Breast epithelium (tissue), 4 donors: ENCODE measurements around the gene DHDH. TPM values are rescaled to one million over a fixed set of nuclear protein-coding genes. Genes with fewer than 3 reads are reported as not detected.

Source experiments
- DNase-seq, 2 donors: peaks; one replicate each; pipeline ENCODE4 v3.0.0-alpha.2; 2019; ENCODE audit warnings: low spot score in 2 of 2
- H3K27ac ChIP-seq, 2 donors: fragments of 200-600 bp; sonication (generic) in 1 of 2; one replicate each; pipeline ENCODE4 v1.5.1; 2016 to 2019; ENCODE audit warnings: mild to moderate bottlenecking in 1 of 2
- H3K27me3 ChIP-seq, 2 donors: fragments of 200-600 bp; sonication (generic) in 1 of 2; one replicate each; pipeline versions ENCODE4 v1.5.1 to v1.6.0; 2017 to 2019; ENCODE audit warnings: control low read depth in 1 of 2, mild to moderate bottlenecking in 1 of 2
- H3K36me3 ChIP-seq: fragments of 200-600 bp; one replicate; pipeline ENCODE4 v1.5.1; 2019
- H3K4me1 ChIP-seq, 2 donors: fragments of 200-600 bp; sonication (generic); one replicate each; pipeline ENCODE4 v1.5.1; 2016 to 2019; ENCODE audit warnings: control low read depth in 1 of 2
- H3K4me3 ChIP-seq, 3 donors: fragments of 200-600 bp; sonication (generic); 1 replicate in 2 of 3; 2 replicates in 1 of 3; pipeline ENCODE4 v1.5.1; 2016 to 2019; ENCODE audit warnings: mild to moderate bottlenecking in 3 of 3, moderate library complexity in 2 of 3
- H3K9me3 ChIP-seq, 2 donors: fragments of 200-600 bp; sonication (generic) in 1 of 2; one replicate each; pipeline ENCODE4 v1.5.1; 2016 to 2019; ENCODE audit warnings: control low read depth in 1 of 2
- CTCF ChIP-seq, 3 donors: fragments of 450-650 bp; IDR thresholded peaks; one replicate each; pipeline ENCODE4 v1.5.1; 2016 to 2017; ENCODE audit warnings: antibody characterized with exemption in 3 of 3, mild to moderate bottlenecking in 3 of 3, moderate library complexity in 3 of 3
- POLR2A ChIP-seq: fragments of 450-650 bp; IDR thresholded peaks from one replicate; pipeline ENCODE4 v1.6.1; 2016; ENCODE audit warnings: antibody characterized with exemption, mild to moderate bottlenecking, moderate library complexity
- POLR2AphosphoS5 ChIP-seq, 3 donors: sonication (generic); formaldehyde crosslinking; IDR thresholded peaks; one replicate each; pipeline ENCODE4 v1.6.1; 2017; ENCODE audit warnings: antibody characterized with exemption in 3 of 3
- intact Hi-C: fragments of 100-400 bp; cut with DNase I; formaldehyde crosslinking; loops from one replicate; pipeline ENCODE4 v1.15.1; 2023; ENCODE audit warnings: low total_unique reads
- total RNA-seq, 3 donors: library from RNA; depleted of rRNA; stranded (reverse); fragments of >200 nt; gene quantifications; one replicate each; pipeline ENCODE4 v1.1.0, GENCODE V29; 2016

The DHDH gene
- total RNA-seq, 3 donors from 2014 or later = 0.96 to 1.3 TPM; not detected in 1

- no peak for DNase-seq
- no peaks in the 10 kb centered on the region for H3K27me3 ChIP-seq
- peaks cover 8 to 19% of the 10 kb centered on the region in 2 donors for H3K4me1 ChIP-seq
- no peaks in the 10 kb centered on the region for H3K36me3 ChIP-seq
- intact Hi-C loops = no loop called here
- H3K9me3 ChIP-seq = no peaks in the 10 kb centered on the region
- no peak overlapping the region for H3K4me3 ChIP-seq
- H3K27ac ChIP-seq = no peak overlapping the region
- TF ChIP-seq POLR2A (no peak), CTCF (IDR thresholded peaks at IDR 0.05) (no peak), POLR2AphosphoS5 (IDR thresholded peaks at IDR 0.05) (no peak)
Measured at GRCh38 chr19:48988286-48988685, 54.8 kb downstream of the DHDH start.

GRCh38 chr19:48988860-48989259 is 55.4 kb downstream of the DHDH start:
- no peak overlapping the region for H3K27ac ChIP-seq
- no peaks in the 10 kb centered on the region for H3K36me3 ChIP-seq
- peaks cover 8 to 19% of the 10 kb centered on the region in 2 donors for H3K4me1 ChIP-seq
- H3K4me3 ChIP-seq = no peak overlapping the region
- intact Hi-C loops = no loop called here
- H3K27me3 ChIP-seq = no peaks in the 10 kb centered on the region
- TF ChIP-seq POLR2A (no peak), CTCF (IDR thresholded peaks at IDR 0.05) (no peak), POLR2AphosphoS5 (IDR thresholded peaks at IDR 0.05) (no peak)
- no peaks in the 10 kb centered on the region for H3K9me3 ChIP-seq
- DNase-seq = no peak

- Histone ChIP-seq H3K27ac (peak overlapping the region; percentile 16 to 25), H3K36me3 (no peaks in the 10 kb centered on the region), H3K9me3 (no peaks in the 10 kb centered on the region), H3K27me3 (no peaks in the 10 kb centered on the region), H3K4me3 (no peak overlapping the region), H3K4me1 (peaks cover 10 to 19% of the 10 kb centered on the region in 2 donors)
- no peak for DNase-seq
- no peak for TF ChIP-seq CTCF (IDR thresholded peaks at IDR 0.05)
- TF ChIP-seq POLR2AphosphoS5 (IDR thresholded peaks at IDR 0.05) = no peak
- TF ChIP-seq POLR2A = no peak
- intact Hi-C loops = no loop called here
Measured at GRCh38 chr19:48989701-48990291, 56.3 kb downstream of the DHDH start.

- H3K4me1 ChIP-seq = peaks cover 10 to 19% of the 10 kb centered on the region in 2 donors
- no peak overlapping the region for H3K4me3 ChIP-seq
- H3K36me3 ChIP-seq = no peaks in the 10 kb centered on the region
- H3K27ac ChIP-seq = peak overlapping the region in 1 of 2 donors; percentile 25
- no peak for TF ChIP-seq POLR2A
- no peak for TF ChIP-seq POLR2AphosphoS5 (IDR thresholded peaks at IDR 0.05)
- TF ChIP-seq CTCF (IDR thresholded peaks at IDR 0.05) = no peak
- intact Hi-C loops = no loop called here
- no peaks in the 10 kb centered on the region for H3K9me3 ChIP-seq
- no peak for DNase-seq
- no peaks in the 10 kb centered on the region for H3K27me3 ChIP-seq
Measured at GRCh38 chr19:48990400-48990799, 56.9 kb downstream of the DHDH start.

GRCh38 chr19:48991011-48991609 is 57.6 kb downstream of the DHDH start:
- no peaks in the 10 kb centered on the region for H3K36me3 ChIP-seq
- H3K4me1 ChIP-seq = peaks cover 10 to 19% of the 10 kb centered on the region in 2 donors
- no peaks in the 10 kb centered on the region for H3K27me3 ChIP-seq
- peak overlapping the region in 2 of 3 donors; percentile 85 to 88 for H3K4me3 ChIP-seq
- no peak for TF ChIP-seq CTCF (IDR thresholded peaks at IDR 0.05)
- TF ChIP-seq POLR2AphosphoS5 (IDR thresholded peaks at IDR 0.05) = no peak
- no peak for TF ChIP-seq POLR2A
- H3K27ac ChIP-seq = peak overlapping the region; percentile 89 to 93
- no peaks in the 10 kb centered on the region for H3K9me3 ChIP-seq
- no peak for DNase-seq
- intact Hi-C loops = no loop called here
